ENCODE data around the gene BPIFB3. TPM values are rescaled to one million over a fixed set of nuclear protein-coding genes. Genes with fewer than 3 reads are reported as not detected.

BPIFB3 gene
- total and polyA plus RNA-seq, 2 of the 13 experiments (the other 11 are each of a cell fraction or from before 2014, with no cell fraction given) = 0.09 TPM; not detected in 1

DNA sequence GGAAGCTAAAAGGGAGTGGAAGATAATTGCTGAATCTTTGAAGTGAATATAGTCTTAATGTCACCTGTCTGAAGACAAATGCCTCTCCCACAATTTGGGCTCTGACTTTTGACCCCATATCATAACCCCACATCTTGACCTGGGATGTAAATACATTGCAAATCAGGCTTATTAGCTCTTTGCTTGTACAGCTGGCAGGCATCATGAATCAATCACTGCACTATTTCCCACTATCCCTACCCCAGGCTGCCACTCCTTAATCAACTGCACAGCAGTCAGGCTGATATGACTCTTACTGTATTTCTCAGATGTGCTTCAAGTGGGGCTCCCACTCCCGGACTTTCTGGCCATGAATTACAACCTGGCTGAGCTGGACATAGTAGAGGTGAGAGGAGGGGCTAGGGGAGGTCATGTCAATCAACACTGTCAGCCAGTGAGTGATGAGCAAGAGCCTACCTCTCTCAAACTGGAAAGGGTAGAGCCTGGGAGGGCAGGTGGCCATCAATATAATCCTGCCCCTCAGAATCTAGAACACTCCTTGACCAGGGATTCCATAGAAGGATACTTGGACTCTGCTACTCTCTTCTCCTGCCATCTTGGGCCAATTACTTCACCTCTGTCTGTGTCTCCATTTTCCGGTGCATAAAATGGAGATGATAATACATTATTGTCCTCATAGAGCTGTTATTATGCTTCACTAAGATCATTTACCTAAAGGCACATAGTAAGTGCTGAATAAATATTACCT lies 10.5 kb upstream of the BPIFB3 start:
- Histone ChIP-seq H3K9me3 (ENCODE audit: low read length) (peaks cover 10% of the 10 kb centered on the region; the same call in 1 of the 2 replicates), H3K4me2 (ENCODE audit: low read depth, low read length) (peak overlapping the region; percentile 47), H3K79me2 (ENCODE audit: insufficient read depth, low read length) (no peaks in the 10 kb centered on the region), H3K27ac (ENCODE audit: extremely low read length, insufficient read depth, low read length) (peak overlapping the region; percentile 35), H4K20me1 (ENCODE audit: insufficient read depth, low read length) (no peaks in the 10 kb centered on the region), H2AFZ (ENCODE audit: low read length) (no peak overlapping the region), H3K4me3 (replicated peaks in 1 of 3; ENCODE audit: insufficient read depth in 1 of 3, low read depth in 2 of 3, low read length in 3 of 3) (no peak overlapping the region), H3K4me1 (ENCODE audit: insufficient read depth, low read length) (peaks cover 34% of the 10 kb centered on the region), H3K36me3 (replicated peaks in 1 of 2; ENCODE audit: control insufficient read depth in 1 of 2, insufficient read depth in 2 of 2, low read length in 2 of 2) (no peaks in the 10 kb centered on the region), H3K9ac (ENCODE audit: insufficient read depth, low read depth, low read length) (no peak overlapping the region), H3K27me3 (ENCODE audit: control insufficient read depth in 1 of 2, insufficient read depth in 2 of 2, low read length in 2 of 2) (no peaks in the 10 kb centered on the region; a peak in 1 of 5 replicates)
- POLR2A ChIA-PET = interaction anchor here (0.7 to 3.3 kb wide), 5 partner anchors 12 to 224 kb away, joined by 3 to 16 read pairs (median 4); partner anchors contain the start of genes BPIFB2, BPIFB6 and MAPRE1
- intact Hi-C loops (cut with micrococcal nuclease; ENCODE audit: unreplicated experiment) (loop anchor here (5.0 kb wide), 1 partner anchor 36 kb away; the partner anchor contains the start of gene BPIFB2), in situ Hi-C loops (cut with HindIII; ENCODE audit: extremely low pct_ligation_motif_present, low pct_unique_long_range_greater_than_20kb) (no loop called here)
- FAIRE-seq (no peak), ATAC-seq (peak; percentile 45), DNase-seq (ENCODE audit: low spot score) (no peak)
- no TSS peak for BruUV-seq (replicated peaks)
- 7% methylated on average over 2 of the region's 2 CpGs for WGBS (ENCODE audit: low lambda C conversion rate)
- CTCF ChIA-PET (ENCODE audit: low intra/inter-chr PET ratio, low total read pairs) = no interaction called here
- TF ChIP-seq ZNF556 (CRISPR knock-in tag; IDR thresholded peaks at IDR 0.05; ENCODE audit: borderline replicate concordance) (0 out of 2 replicates have a peak, but pooled peaks have one; percentile 40), BORCS8-MEF2B (CRISPR knock-in tag; IDR thresholded peaks at IDR 0.05) (no peak), JUND (CRISPR knock-in tag; IDR thresholded peaks at IDR 0.05) (no peak), CENPT (CRISPR knock-in tag; IDR thresholded peaks at IDR 0.05; ENCODE audit: low read depth) (no peak), ZBTB49 (CRISPR knock-in tag; IDR thresholded peaks at IDR 0.05; ENCODE audit: borderline replicate concordance) (no peak), ATF2 (CRISPR knock-in tag; IDR thresholded peaks at IDR 0.05) (0 out of 2 replicates have a peak, but pooled peaks have one; percentile 15)
- TF ChIP-seq, protein P1, sequence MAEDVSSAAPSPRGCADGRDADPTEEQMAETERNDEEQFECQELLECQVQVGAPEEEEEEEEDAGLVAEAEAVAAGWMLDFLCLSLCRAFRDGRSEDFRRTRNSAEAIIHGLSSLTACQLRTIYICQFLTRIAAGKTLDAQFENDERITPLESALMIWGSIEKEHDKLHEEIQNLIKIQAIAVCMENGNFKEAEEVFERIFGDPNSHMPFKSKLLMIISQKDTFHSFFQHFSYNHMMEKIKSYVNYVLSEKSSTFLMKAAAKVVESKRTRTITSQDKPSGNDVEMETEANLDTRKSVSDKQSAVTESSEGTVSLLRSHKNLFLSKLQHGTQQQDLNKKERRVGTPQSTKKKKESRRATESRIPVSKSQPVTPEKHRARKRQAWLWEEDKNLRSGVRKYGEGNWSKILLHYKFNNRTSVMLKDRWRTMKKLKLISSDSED (CRISPR knock-in tag; IDR thresholded peaks at IDR 0.05) = no peak
- TF ChIP-seq, protein P2, sequence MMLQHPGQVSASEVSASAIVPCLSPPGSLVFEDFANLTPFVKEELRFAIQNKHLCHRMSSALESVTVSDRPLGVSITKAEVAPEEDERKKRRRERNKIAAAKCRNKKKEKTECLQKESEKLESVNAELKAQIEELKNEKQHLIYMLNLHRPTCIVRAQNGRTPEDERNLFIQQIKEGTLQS (CRISPR knock-in tag; IDR thresholded peaks at IDR 0.05) = 0 out of 2 replicates have a peak, but pooled peaks have one; percentile 12
- TF ChIP-seq, protein P3, sequence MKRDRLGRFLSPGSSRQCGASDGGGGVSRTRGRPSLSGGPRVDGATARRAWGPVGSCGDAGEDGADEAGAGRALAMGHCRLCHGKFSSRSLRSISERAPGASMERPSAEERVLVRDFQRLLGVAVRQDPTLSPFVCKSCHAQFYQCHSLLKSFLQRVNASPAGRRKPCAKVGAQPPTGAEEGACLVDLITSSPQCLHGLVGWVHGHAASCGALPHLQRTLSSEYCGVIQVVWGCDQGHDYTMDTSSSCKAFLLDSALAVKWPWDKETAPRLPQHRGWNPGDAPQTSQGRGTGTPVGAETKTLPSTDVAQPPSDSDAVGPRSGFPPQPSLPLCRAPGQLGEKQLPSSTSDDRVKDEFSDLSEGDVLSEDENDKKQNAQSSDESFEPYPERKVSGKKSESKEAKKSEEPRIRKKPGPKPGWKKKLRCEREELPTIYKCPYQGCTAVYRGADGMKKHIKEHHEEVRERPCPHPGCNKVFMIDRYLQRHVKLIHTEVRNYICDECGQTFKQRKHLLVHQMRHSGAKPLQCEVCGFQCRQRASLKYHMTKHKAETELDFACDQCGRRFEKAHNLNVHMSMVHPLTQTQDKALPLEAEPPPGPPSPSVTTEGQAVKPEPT (CRISPR knock-in tag; IDR thresholded peaks at IDR 0.05; ENCODE audit: low read depth) = no peak
- TF ChIP-seq, protein P4, sequence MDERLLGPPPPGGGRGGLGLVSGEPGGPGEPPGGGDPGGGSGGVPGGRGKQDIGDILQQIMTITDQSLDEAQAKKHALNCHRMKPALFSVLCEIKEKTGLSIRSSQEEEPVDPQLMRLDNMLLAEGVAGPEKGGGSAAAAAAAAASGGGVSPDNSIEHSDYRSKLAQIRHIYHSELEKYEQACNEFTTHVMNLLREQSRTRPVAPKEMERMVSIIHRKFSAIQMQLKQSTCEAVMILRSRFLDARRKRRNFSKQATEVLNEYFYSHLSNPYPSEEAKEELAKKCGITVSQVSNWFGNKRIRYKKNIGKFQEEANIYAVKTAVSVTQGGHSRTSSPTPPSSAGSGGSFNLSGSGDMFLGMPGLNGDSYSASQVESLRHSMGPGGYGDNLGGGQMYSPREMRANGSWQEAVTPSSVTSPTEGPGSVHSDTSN (CRISPR knock-in tag; IDR thresholded peaks at IDR 0.05) = peak; percentile 80
